Ovary (tissue), 9 donors: ENCODE data around the gene DMWD. TPM values are rescaled to one million over a fixed set of nuclear protein-coding genes. Genes with fewer than 3 reads are reported as not detected.

Experiments used
- DNase-seq, 5 donors: peaks; one replicate each; pipeline ENCODE4 v3.0.0-alpha.2; 2019 to 2020
- H3K27ac ChIP-seq, 2 donors: fragments of 200-600 bp; one replicate each; pipeline versions ENCODE4 v1.5.1 to v1.8.0; 2019 to 2022
- H3K27me3 ChIP-seq: fragments of 200-600 bp; one replicate; pipeline ENCODE4 v1.8.0; 2022
- H3K36me3 ChIP-seq: fragments of 200-600 bp; sonication (generic); one replicate; pipeline ENCODE4 v1.5.1; 2019
- H3K4me1 ChIP-seq: one replicate; pipeline ENCODE4 v1.8.1; 2013; ENCODE audit warnings: mild to moderate bottlenecking, moderate library complexity; ENCODE audit not compliant: insufficient read depth
- H3K4me3 ChIP-seq: fragments of 200-600 bp; sonication (generic); one replicate; pipeline ENCODE4 v1.5.1; 2017
- H3K9me3 ChIP-seq, 2 donors: fragments of 200-600 bp in 1 of 2; sonication (generic) in 1 of 2; one replicate each; pipeline versions ENCODE4 v1.5.1 to v1.8.1; 2013 to 2019; ENCODE audit warnings: mild to moderate bottlenecking in 1 of 2, moderate library complexity in 1 of 2
- EP300 ChIP-seq: sonication (generic); formaldehyde crosslinking; IDR thresholded peaks from one replicate; pipeline ENCODE4 v1.6.1; 2017; ENCODE audit warnings: antibody characterized with exemption
- POLR2A ChIP-seq: fragments of 450-650 bp; IDR thresholded peaks from one replicate; pipeline ENCODE4 v1.6.1; 2017; ENCODE audit warnings: antibody characterized with exemption, mild to moderate bottlenecking, moderate library complexity
- WGBS, 3 donors: extraction: QIAGEN DNeasy Blood & Tissue Kit in 1 of 3; methylation state at CpG; one replicate each; pipeline versions ENCODE4 v1.1.5 to v1.1.7; 2013 to 2017; 5-methylcytosine and 5-hydroxymethylcytosine counted together
- intact Hi-C, 4 donors: fragments of 100-400 bp; cut with DNase I; formaldehyde crosslinking; loops; one replicate each; pipeline versions ENCODE4 v1.11.0 to v1.15.1; 2022 to 2023
- polyA plus RNA-seq, 2 donors: library from polyadenylated mRNA; stranded (reverse); fragments of 200-250 nt in 1 of 2; fragments of 350-450 nt in 1 of 2; fragmentation: Illumina TruSeq in 1 of 2; extraction: RNeasy Lipid Tissue Mini Kit (QIAGEN cat#74804) in 1 of 2; gene quantifications; one replicate each; pipeline ENCODE4 v1.2.3, GENCODE V29; 2013 to 2014
- total RNA-seq, 7 donors: library from RNA; depleted of rRNA in 2 of 7; stranded (reverse); fragments of >200 nt in 2 of 7; fragmentation: NEBNext Ultra II Directional in 3 of 7; extraction: Animal tissue kit (Norgen Biotek cat#: 25700) in 3 of 7; gene quantifications; one replicate each; pipeline versions ENCODE4 v1.1.0 to v1.2.4, GENCODE V29; 2016 to 2023
- TF ChIP-seq, protein P1 (sequence below), 3 donors: fragments of 450-650 bp in 2 of 3; fragments of 200-600 bp in 1 of 3; IDR thresholded peaks; one replicate each; pipeline versions ENCODE4 v1.5.1 to v1.8.0; 2016 to 2022; ENCODE audit warnings: antibody characterized with exemption in 3 of 3, mild to moderate bottlenecking in 1 of 3
- donor health status: DM: no; HTN: no; CAD: no; lungs with moderate emphysema.
- donor health status: DM: no; HTN: no; CAD: no.
- donor health status: Bipolar disorder and iron deficiency.
- donor health status: DM: yes; HTN: yes; CAD: no.
- donor health status: DM: no; HTN: no; CAD: no.
- donor health status: DM: yes; HTN: yes; CAD: no.

DMWD gene
- total and polyA plus RNA-seq, 9 donors = 11.4 to 85.4 (median 54.9) TPM

DNA sequence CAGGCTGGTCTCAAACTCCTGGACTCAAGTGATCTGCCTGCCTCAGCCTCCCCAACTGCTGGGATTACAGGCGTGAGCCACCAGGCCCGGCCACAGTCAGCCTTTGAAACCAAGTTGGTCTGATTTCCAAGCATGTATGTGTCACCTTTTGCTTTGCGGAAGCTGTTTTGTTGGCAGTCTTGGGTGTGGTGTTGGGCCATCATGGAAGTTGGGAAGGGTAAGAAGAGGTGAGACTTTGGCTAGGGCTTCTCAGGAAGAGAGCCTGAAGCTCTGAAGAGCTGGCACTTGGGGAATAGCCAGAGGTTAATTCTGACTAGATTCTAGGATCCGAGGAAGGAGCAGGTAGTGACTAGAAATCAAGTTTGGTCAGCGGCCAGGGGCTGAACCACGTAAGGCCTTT lies 19.7 kb upstream of the DMWD start:
- H3K27ac ChIP-seq = no peak overlapping the region
- DNase-seq = no peak
- peaks cover 7% of the 10 kb centered on the region for H3K4me1 ChIP-seq
- intact Hi-C loops = loop anchor here in 1 of 4 donors (10.0 kb wide), 1 partner anchor 73 kb away; the partner anchor contains the start of gene IRF2BP1
- H3K27me3 ChIP-seq = no peaks in the 10 kb centered on the region
- no peak overlapping the region for H3K4me3 ChIP-seq
- TF ChIP-seq EP300 = no peak
- TF ChIP-seq POLR2A = no peak
- TF ChIP-seq, protein P1, sequence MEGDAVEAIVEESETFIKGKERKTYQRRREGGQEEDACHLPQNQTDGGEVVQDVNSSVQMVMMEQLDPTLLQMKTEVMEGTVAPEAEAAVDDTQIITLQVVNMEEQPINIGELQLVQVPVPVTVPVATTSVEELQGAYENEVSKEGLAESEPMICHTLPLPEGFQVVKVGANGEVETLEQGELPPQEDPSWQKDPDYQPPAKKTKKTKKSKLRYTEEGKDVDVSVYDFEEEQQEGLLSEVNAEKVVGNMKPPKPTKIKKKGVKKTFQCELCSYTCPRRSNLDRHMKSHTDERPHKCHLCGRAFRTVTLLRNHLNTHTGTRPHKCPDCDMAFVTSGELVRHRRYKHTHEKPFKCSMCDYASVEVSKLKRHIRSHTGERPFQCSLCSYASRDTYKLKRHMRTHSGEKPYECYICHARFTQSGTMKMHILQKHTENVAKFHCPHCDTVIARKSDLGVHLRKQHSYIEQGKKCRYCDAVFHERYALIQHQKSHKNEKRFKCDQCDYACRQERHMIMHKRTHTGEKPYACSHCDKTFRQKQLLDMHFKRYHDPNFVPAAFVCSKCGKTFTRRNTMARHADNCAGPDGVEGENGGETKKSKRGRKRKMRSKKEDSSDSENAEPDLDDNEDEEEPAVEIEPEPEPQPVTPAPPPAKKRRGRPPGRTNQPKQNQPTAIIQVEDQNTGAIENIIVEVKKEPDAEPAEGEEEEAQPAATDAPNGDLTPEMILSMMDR (IDR thresholded peaks at IDR 0.05) = no peak
- 88 to 90% (median 89%) methylated on average over 6 of the region's 6 CpGs for WGBS, 3 donors
- H3K36me3 ChIP-seq = no peaks in the 10 kb centered on the region
- H3K9me3 ChIP-seq = no peaks in the 10 kb centered on the region

DNA sequence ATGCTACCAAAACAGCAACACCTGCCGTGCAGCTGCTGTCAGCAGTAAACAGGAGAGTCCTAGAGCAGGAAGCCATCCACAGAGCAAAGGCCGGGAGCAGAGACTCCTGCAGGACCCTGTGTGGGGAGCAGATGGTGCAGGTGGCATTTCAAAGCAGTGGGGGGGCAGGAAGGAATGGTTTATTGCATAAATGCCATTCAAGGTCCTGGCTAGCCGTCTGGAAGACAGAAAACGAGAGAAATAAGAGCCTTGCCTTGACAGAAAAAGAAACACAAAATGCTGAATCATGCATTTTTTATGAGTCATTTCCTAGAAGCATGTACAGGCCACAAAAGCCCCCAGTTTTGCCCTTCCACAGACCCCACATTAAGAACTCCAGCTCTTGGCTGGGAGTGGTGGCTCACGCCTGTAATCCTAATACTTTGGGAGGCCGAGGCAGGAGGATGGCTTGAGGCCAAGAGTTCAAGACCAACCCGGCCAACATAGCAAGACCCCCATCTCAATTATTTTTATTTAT lies 17.1 kb upstream of the DMWD start:
- TF ChIP-seq, protein P1 (IDR thresholded peaks at IDR 0.05) = no peak
- TF ChIP-seq EP300 (no peak), POLR2A (no peak)
- Histone ChIP-seq H3K27ac (no peak overlapping the region), H3K36me3 (no peaks in the 10 kb centered on the region), H3K4me3 (no peak overlapping the region), H3K4me1 (peaks cover 2% of the 10 kb centered on the region), H3K27me3 (no peaks in the 10 kb centered on the region), H3K9me3 (no peaks in the 10 kb centered on the region)
- WGBS, 3 donors = 18 to 31% (median 23%) methylated on average over 7 of the region's 7 CpGs
- no peak for DNase-seq
- intact Hi-C loops = loop anchor here in 1 of 4 donors (10.0 kb wide), 1 partner anchor 75 kb away; the partner anchor contains the start of gene IRF2BP1

GRCh38 chr19:45805719-45806118 lies 13.1 kb upstream of the DMWD start:
- H3K36me3 ChIP-seq = no peaks in the 10 kb centered on the region
- intact Hi-C loops = no loop called here
- no peaks in the 10 kb centered on the region for H3K27me3 ChIP-seq
- no peak for DNase-seq
- H3K27ac ChIP-seq = no peak overlapping the region
- no peaks in the 10 kb centered on the region for H3K9me3 ChIP-seq
- TF ChIP-seq, protein P1 (IDR thresholded peaks at IDR 0.05) = no peak
- no peak for TF ChIP-seq EP300
- no peak for TF ChIP-seq POLR2A
- H3K4me3 ChIP-seq = no peak overlapping the region
- H3K4me1 ChIP-seq = peaks cover 2% of the 10 kb centered on the region

- TF ChIP-seq POLR2A = no peak
- TF ChIP-seq, protein P1 (IDR thresholded peaks at IDR 0.05) = no peak
- no peak for TF ChIP-seq EP300
- intact Hi-C loops = no loop called here
Observed at GRCh38 chr19:45804959-45805230, 12.2 kb upstream of the DMWD start.

More at GRCh38 chr19:45804959-45805230, 12.2 kb upstream of the DMWD start:
- H3K4me3 ChIP-seq = no peak overlapping the region
- H3K36me3 ChIP-seq = no peaks in the 10 kb centered on the region
- H3K27me3 ChIP-seq = no peaks in the 10 kb centered on the region
- 81 to 82% (median 81%) methylated on average over 8 of the region's 8 CpGs for WGBS, 3 donors
- H3K9me3 ChIP-seq = no peaks in the 10 kb centered on the region
- H3K27ac ChIP-seq = no peak overlapping the region
- no peak for DNase-seq
- H3K4me1 ChIP-seq = peaks cover 2% of the 10 kb centered on the region
